HepG2 (cell line): ENCODE measurements around the gene DNAJC30. TPM values are rescaled to one million over a fixed set of nuclear protein-coding genes. Genes with fewer than 3 reads are reported as not detected.
A peak's percentile ranks its signal among the peaks of the same experiment; 100 is the strongest.

Experiments used
- CBX2 ChIP-seq, 2 experiments: fragments of 200-600 bp in 1 of 2; sonication (generic); formaldehyde crosslinking in 1 of 2; IDR thresholded peaks; 2 replicates each; pipeline versions ENCODE4 v1.7.0 to v1.8.1; 2018 to 2022; ENCODE audit warnings: low read depth in 2 of 2, low read length in 1 of 2, mild to moderate bottlenecking in 1 of 2, missing genetic modification reagents in 1 of 2
- ISL2 ChIP-seq: sonication (generic); formaldehyde crosslinking; IDR thresholded peaks from 2 replicates; pipeline ENCODE4 v1.5.0; 2020; ENCODE audit warnings: missing genetic modification reagents
- JARID2 ChIP-seq: sonication (generic); formaldehyde crosslinking; IDR thresholded peaks from 2 replicates; pipeline ENCODE4 v1.8.1; 2023; ENCODE audit warnings: missing genetic modification reagents, inconsistent platforms; ENCODE audit not compliant: insufficient replicate concordance
- KDM5A ChIP-seq: fragments of 200-600 bp; sonication (generic); IDR thresholded peaks from 2 replicates; pipeline ENCODE4 v1.7.0; 2018; ENCODE audit warnings: antibody characterized with exemption, mild to moderate bottlenecking, low read length, borderline replicate concordance
- MED1 ChIP-seq: sonication (generic); formaldehyde crosslinking; IDR thresholded peaks from 2 replicates; pipeline ENCODE4 v1.4.0; 2020; ENCODE audit warnings: missing genetic modification reagents
- MXI1 ChIP-seq: IDR thresholded peaks from 3 replicates; pipeline ENCODE4 v1.6.1; 2012; ENCODE audit warnings: low read depth, low read length, inconsistent platforms, borderline replicate concordance
- POLR2A ChIP-seq, 2 experiments: IDR thresholded peaks; 2 replicates each; pipeline ENCODE4 v1.6.1; 2011; ENCODE audit warnings: low read depth in 2 of 2, low read length in 2 of 2, mild to moderate bottlenecking in 1 of 2, moderate library complexity in 1 of 2; ENCODE audit not compliant: insufficient read depth in 1 of 2
- POLR2AphosphoS2 ChIP-seq: IDR thresholded peaks from 2 replicates; pipeline ENCODE4 v1.6.1; 2011; ENCODE audit warnings: low read depth, low read length, improper control_type of control experiment
- SNRNP70 ChIP-seq: fragments of 200-400 bp; formaldehyde crosslinking; IDR thresholded peaks from 2 replicates; pipeline ENCODE4 v1.6.1; 2017; ENCODE audit warnings: mild to moderate bottlenecking, low read depth, low read length, moderate library complexity
- U2AF1 ChIP-seq: fragments of 200-400 bp; formaldehyde crosslinking; optimal IDR thresholded peaks from 2 replicates; pipeline ENCODE3; 2017; ENCODE audit warnings: mild to moderate bottlenecking, low read depth, low read length
- ZBTB7A ChIP-seq: sonication (generic); formaldehyde crosslinking; IDR thresholded peaks from 2 replicates; pipeline ENCODE4 v1.8.0; 2022; ENCODE audit warnings: mild to moderate bottlenecking, missing genetic modification reagents
- ZFP36L2 ChIP-seq: sonication (generic); formaldehyde crosslinking; IDR thresholded peaks from 2 replicates; pipeline ENCODE4 v1.4.0; 2020; ENCODE audit warnings: missing genetic modification reagents
- ZFP41 ChIP-seq: sonication (generic); formaldehyde crosslinking; IDR thresholded peaks from 2 replicates; pipeline ENCODE4 v1.4.0; 2020; ENCODE audit warnings: mild to moderate bottlenecking, missing genetic modification reagents, borderline replicate concordance
- ZKSCAN8 ChIP-seq: IDR thresholded peaks from 2 replicates; pipeline ENCODE4 v1.6.1; 2016; ENCODE audit warnings: borderline replicate concordance, missing genetic modification reagents, missing compliant biosample characterization
- ZNF138 ChIP-seq: sonication (generic); formaldehyde crosslinking; IDR thresholded peaks from 2 replicates; pipeline ENCODE4 v1.5.0; 2020; ENCODE audit warnings: mild to moderate bottlenecking, low read depth, missing genetic modification reagents
- ZSCAN5A ChIP-seq: sonication (generic); formaldehyde crosslinking; IDR thresholded peaks from 2 replicates; pipeline ENCODE4 v1.8.0; 2022; ENCODE audit warnings: mild to moderate bottlenecking, missing genetic modification reagents, borderline replicate concordance
- polyA plus RNA-seq, 8 experiments: library from polyadenylated mRNA; depleted of rRNA in 3 of 8; stranded (reverse) in 7 of 8; unstranded in 1 of 8; fragments of >200 nt; fragmentation: Illumina TruSeq in 4 of 8; extraction: Trizol in 4 of 8; gene quantifications; 2 replicates each; pipeline versions ENCODE4 v1.2.1 to v1.2.3, GENCODE V29; 2011 to 2016; ENCODE audit warnings: low read depth in 4 of 8, missing spikeins in 1 of 8, mixed read lengths in 1 of 8; ENCODE audit not compliant: insufficient read depth in 1 of 8
- total RNA-seq, 5 experiments: library from RNA; depleted of rRNA; stranded (reverse); fragments of >200 nt; fragmentation: Illumina TruSeq; extraction: Trizol; gene quantifications; 2 replicates each; pipeline ENCODE4 v1.2.3, GENCODE V29; 2016; ENCODE audit warnings: low read depth in 1 of 5
- TF ChIP-seq, protein P1 (sequence below): sonication (generic); formaldehyde crosslinking; IDR thresholded peaks from 2 replicates; pipeline ENCODE4 v1.4.0; 2020; ENCODE audit warnings: missing genetic modification reagents, borderline replicate concordance
- TF ChIP-seq, protein P2 (sequence below): IDR thresholded peaks from 2 replicates; pipeline ENCODE4 v1.6.1; 2016; ENCODE audit warnings: mild to moderate bottlenecking, missing biosample characterization, missing genetic modification reagents
- TF ChIP-seq, protein P3 (sequence below): sonication (generic); formaldehyde crosslinking; IDR thresholded peaks from 2 replicates; pipeline ENCODE4 v1.4.0; 2020; ENCODE audit warnings: mild to moderate bottlenecking, missing genetic modification reagents
- TF ChIP-seq, protein P4 (sequence below): sonication (generic); formaldehyde crosslinking; IDR thresholded peaks from 2 replicates; pipeline ENCODE4 v1.4.0; 2020; ENCODE audit warnings: missing genetic modification reagents, mild to moderate bottlenecking, borderline replicate concordance

Gene DNAJC30
- total and polyA plus RNA-seq, 2 of the 13 experiments (the other 11 are each of a cell fraction or from before 2014, with no cell fraction given): 3.3 to 3.8 TPM

DNA sequence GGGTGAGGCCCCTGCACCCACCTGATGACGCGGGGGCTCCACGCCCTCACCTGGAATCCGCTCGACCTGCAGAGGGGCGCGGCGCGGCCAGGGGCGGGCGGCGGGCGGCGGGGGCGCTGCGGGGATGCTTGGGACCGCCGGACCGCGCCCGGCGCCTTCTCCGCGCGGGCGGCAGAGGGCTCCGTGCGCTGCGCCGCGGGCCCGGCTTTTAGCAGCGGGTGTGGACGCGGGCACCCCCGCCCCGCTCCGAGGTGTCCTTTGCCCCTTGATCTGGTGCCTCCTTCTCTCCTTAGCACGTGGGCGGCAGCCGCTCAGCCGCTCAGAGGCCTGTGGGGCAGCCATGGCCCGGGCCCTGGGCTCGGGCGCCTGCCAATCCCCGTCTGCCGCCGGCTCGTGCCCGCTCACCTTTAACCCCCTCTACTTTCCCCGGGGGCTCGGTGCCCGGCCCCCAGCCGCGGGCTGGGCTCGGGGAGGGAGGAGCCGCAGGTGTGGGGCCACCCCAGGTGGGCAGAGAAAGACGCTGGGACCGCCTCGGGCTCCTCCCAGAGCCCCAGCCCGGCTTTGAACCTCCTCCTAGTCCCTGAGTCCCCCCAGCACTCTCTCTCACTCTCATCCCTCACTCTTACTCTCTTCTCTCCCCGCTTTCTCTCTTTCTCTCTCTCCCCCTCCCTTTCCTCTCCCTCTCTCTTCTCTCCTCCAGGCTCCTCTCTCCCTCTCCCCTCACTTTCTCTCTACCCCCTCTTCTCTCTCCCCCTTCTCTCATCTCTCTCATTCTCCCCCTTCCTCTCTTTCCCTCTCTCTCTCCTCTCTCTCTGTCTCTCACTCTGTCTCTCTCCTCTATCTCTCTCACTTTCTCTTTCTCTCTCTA is 35.3 kb downstream of the DNAJC30 start (continued):
- TF ChIP-seq, protein P1, sequence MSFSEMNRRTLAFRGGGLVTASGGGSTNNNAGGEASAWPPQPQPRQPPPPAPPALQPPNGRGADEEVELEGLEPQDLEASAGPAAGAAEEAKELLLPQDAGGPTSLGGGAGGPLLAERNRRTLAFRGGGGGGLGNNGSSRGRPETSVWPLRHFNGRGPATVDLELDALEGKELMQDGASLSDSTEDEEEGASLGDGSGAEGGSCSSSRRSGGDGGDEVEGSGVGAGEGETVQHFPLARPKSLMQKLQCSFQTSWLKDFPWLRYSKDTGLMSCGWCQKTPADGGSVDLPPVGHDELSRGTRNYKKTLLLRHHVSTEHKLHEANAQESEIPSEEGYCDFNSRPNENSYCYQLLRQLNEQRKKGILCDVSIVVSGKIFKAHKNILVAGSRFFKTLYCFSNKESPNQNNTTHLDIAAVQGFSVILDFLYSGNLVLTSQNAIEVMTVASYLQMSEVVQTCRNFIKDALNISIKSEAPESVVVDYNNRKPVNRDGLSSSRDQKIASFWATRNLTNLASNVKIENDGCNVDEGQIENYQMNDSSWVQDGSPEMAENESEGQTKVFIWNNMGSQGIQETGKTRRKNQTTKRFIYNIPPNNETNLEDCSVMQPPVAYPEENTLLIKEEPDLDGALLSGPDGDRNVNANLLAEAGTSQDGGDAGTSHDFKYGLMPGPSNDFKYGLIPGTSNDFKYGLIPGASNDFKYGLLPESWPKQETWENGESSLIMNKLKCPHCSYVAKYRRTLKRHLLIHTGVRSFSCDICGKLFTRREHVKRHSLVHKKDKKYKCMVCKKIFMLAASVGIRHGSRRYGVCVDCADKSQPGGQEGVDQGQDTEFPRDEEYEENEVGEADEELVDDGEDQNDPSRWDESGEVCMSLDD (CRISPR knock-in tag): 0 out of 2 replicates have a peak, but pooled peaks have one; percentile 44
- TF ChIP-seq, protein P2, sequence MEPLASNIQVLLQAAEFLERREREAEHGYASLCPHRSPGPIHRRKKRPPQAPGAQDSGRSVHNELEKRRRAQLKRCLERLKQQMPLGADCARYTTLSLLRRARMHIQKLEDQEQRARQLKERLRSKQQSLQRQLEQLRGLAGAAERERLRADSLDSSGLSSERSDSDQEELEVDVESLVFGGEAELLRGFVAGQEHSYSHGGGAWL (CRISPR knock-in tag): 0 out of 2 replicates have a peak, but pooled peaks have one; percentile 37
- TF ChIP-seq, protein P3, sequence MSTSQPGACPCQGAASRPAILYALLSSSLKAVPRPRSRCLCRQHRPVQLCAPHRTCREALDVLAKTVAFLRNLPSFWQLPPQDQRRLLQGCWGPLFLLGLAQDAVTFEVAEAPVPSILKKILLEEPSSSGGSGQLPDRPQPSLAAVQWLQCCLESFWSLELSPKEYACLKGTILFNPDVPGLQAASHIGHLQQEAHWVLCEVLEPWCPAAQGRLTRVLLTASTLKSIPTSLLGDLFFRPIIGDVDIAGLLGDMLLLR: peak; percentile 84
- TF ChIP-seq MXI1 (peak; percentile 61; the same call in 1 of the 3 replicates), POLR2AphosphoS2 (no peak), MED1 (CRISPR knock-in tag) (peak; percentile 91), JARID2 (no peak), KDM5A (no peak), ZBTB7A (no peak), ZKSCAN8 (CRISPR knock-in tag) (no peak), CBX2 (IDR thresholded peaks at IDR 0.05; ENCODE audit: low read depth, low read length) (no peak), CBX2 (CRISPR knock-in tag; IDR thresholded peaks at IDR 0.05; ENCODE audit: low read depth) (no peak), U2AF1 (no peak), POLR2A (IDR thresholded peaks at IDR 0.05; ENCODE audit: insufficient read depth in 1 of 2, low read depth in 2 of 2, low read length in 2 of 2) (peak; percentile 52 to 55; a peak in 3 of 4 replicates), ZSCAN5A (CRISPR knock-in tag) (no peak), ZFP41 (no peak), SNRNP70 (no peak), ZFP36L2 (no peak), ZNF138 (CRISPR knock-in tag) (no peak), ISL2 (CRISPR knock-in tag) (peak; percentile 66; the same call in 1 of the 2 replicates)
- TF ChIP-seq, protein P4, sequence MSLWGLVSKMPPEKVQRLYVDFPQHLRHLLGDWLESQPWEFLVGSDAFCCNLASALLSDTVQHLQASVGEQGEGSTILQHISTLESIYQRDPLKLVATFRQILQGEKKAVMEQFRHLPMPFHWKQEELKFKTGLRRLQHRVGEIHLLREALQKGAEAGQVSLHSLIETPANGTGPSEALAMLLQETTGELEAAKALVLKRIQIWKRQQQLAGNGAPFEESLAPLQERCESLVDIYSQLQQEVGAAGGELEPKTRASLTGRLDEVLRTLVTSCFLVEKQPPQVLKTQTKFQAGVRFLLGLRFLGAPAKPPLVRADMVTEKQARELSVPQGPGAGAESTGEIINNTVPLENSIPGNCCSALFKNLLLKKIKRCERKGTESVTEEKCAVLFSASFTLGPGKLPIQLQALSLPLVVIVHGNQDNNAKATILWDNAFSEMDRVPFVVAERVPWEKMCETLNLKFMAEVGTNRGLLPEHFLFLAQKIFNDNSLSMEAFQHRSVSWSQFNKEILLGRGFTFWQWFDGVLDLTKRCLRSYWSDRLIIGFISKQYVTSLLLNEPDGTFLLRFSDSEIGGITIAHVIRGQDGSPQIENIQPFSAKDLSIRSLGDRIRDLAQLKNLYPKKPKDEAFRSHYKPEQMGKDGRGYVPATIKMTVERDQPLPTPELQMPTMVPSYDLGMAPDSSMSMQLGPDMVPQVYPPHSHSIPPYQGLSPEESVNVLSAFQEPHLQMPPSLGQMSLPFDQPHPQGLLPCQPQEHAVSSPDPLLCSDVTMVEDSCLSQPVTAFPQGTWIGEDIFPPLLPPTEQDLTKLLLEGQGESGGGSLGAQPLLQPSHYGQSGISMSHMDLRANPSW (CRISPR knock-in tag): no peak
